ENCODE data around the gene CMTR1. TPM values are rescaled to one million over a fixed set of nuclear protein-coding genes. Genes with fewer than 3 reads are reported as not detected.
A peak's percentile ranks its signal among the peaks of the same experiment; 100 is the strongest.
"Not testable (repeated sequence)": the region's sequence is repeated elsewhere in the genome, so short reads cannot be mapped to it uniquely, and the experiment has no call there.

CMTR1 gene
- total RNA-seq, 2 donors from 2014 or later = 15.8 to 23.4 TPM

- no peaks in the 10 kb centered on the region for H3K9me3 ChIP-seq
- H3K4me3 ChIP-seq = no peak overlapping the region
- intact Hi-C loops (cut with DNase I) = no loop called here
- DNase-seq (no peak), ATAC-seq (no peak)
- peaks cover 3 to 8% of the 10 kb centered on the region in 2 donors for H3K36me3 ChIP-seq (replicated peaks in 1 of 2; ENCODE audit: insufficient read depth in 1 of 2, low read depth in 2 of 2)
- peaks cover 51% of the 10 kb centered on the region for H3K4me1 ChIP-seq
- TF ChIP-seq CTCF (IDR thresholded peaks at IDR 0.05) (no peak), POLR2A (IDR thresholded peaks at IDR 0.05) (no peak)
- peak overlapping the region in 3 of 4 donors; percentile 33 to 61 (median 53) for H3K27ac ChIP-seq
- H3K27me3 ChIP-seq = no peaks in the 10 kb centered on the region
- 17 to 27% methylated on average over 4 of the region's 4 CpGs for WGBS, 2 donors
These were observed 9.6 kb downstream of the CMTR1 start for GRCh38 chr6:37442416-37443215.

- H3K27me3 ChIP-seq; ATAC-seq; H3K9me3 ChIP-seq; H3K4me3 ChIP-seq; H3K36me3 ChIP-seq (replicated peaks in 1 of 2; ENCODE audit: insufficient read depth in 1 of 2, low read depth in 2 of 2); intact Hi-C loops (cut with DNase I): not testable (repeated sequence)
- Histone ChIP-seq H3K4me1 (peaks cover 45% of the 10 kb centered on the region), H3K27ac (peak overlapping the region in 3 of 4 donors; percentile 33 to 61 (median 53))
- peak in 1 of 4 donors; percentile 18 for DNase-seq
- WGBS, 2 donors = 35 to 46% methylated on average over 5 of the region's 5 CpGs
These were observed 10.2 kb downstream of the CMTR1 start for GRCh38 chr6:37443216-37443542.

- H3K9me3 ChIP-seq = no peaks in the 10 kb centered on the region
- ATAC-seq (no peak), DNase-seq (no peak)
- no peak overlapping the region for H3K4me3 ChIP-seq
- intact Hi-C loops (cut with DNase I) = no loop called here
- WGBS, 2 donors = 90 to 91% methylated on average over 4 of the region's 4 CpGs
- TF ChIP-seq POLR2A (IDR thresholded peaks at IDR 0.05) (no peak), CTCF (IDR thresholded peaks at IDR 0.05) (no peak)
- H3K36me3 ChIP-seq (replicated peaks in 1 of 2; ENCODE audit: insufficient read depth in 1 of 2, low read depth in 2 of 2) = peaks cover 3 to 29% of the 10 kb centered on the region in 2 donors
- H3K27me3 ChIP-seq = no peaks in the 10 kb centered on the region
- no peak overlapping the region for H3K27ac ChIP-seq
- no peaks in the 10 kb centered on the region for H3K4me1 ChIP-seq
These were observed 17.0 kb downstream of the CMTR1 start for GRCh38 chr6:37449984-37450383.

GRCh38 chr6:37451441-37452193 lies 18.6 kb downstream of the CMTR1 start:
- no peaks in the 10 kb centered on the region for H3K4me1 ChIP-seq
- 80 to 84% methylated on average over 2 of the region's 2 CpGs for WGBS, 2 donors
- H3K27me3 ChIP-seq = no peaks in the 10 kb centered on the region
- intact Hi-C loops (cut with DNase I) = no loop called here
- no peak for TF ChIP-seq POLR2A (IDR thresholded peaks at IDR 0.05)
- TF ChIP-seq CTCF (IDR thresholded peaks at IDR 0.05) = no peak
- DNase-seq (no peak), ATAC-seq (no peak)
- no peak overlapping the region for H3K4me3 ChIP-seq
- peaks cover 0 to 27% of the 10 kb centered on the region in 2 donors for H3K36me3 ChIP-seq (replicated peaks in 1 of 2; ENCODE audit: insufficient read depth in 1 of 2, low read depth in 2 of 2)
- H3K27ac ChIP-seq = no peak overlapping the region
- no peaks in the 10 kb centered on the region for H3K9me3 ChIP-seq

GRCh38 chr6:37452522-37452921 lies 19.5 kb downstream of the CMTR1 start:
- ATAC-seq = no peak

More at GRCh38 chr6:37452522-37452921, 19.5 kb downstream of the CMTR1 start:
- Histone ChIP-seq H3K27me3 (no peaks in the 10 kb centered on the region), H3K4me1 (no peaks in the 10 kb centered on the region), H3K36me3 (replicated peaks in 1 of 2; ENCODE audit: insufficient read depth in 1 of 2, low read depth in 2 of 2) (peaks cover 0 to 23% of the 10 kb centered on the region in 2 donors), H3K4me3 (no peak overlapping the region), H3K9me3 (no peaks in the 10 kb centered on the region), H3K27ac (no peak overlapping the region)
- intact Hi-C loops (cut with DNase I) = no loop called here
- DNase-seq = no peak
- no peak for TF ChIP-seq CTCF (IDR thresholded peaks at IDR 0.05)
- WGBS, 2 donors = 74 to 79% methylated on average over 3 of the region's 3 CpGs

Measured in body of pancreas (tissue), 4 donors.